DMS53 (cell line): ENCODE measurements around the gene PCDH18.
"Not testable (repeated sequence)": the region's sequence is repeated elsewhere in the genome, so short reads cannot be mapped to it uniquely, and the experiment has no call there.

ENCODE experiments used
- DNase-seq: peaks from one replicate; lab custom pipeline; 2025; lab: John Stamatoyannopoulos, UW

PCDH18 gene

GRCh38 chr4:137529432-137529831, 2.9 kb downstream of the PCDH18 start:
- DNase-seq: no peak

- DNase-seq: no peak
These were observed 3.6 kb downstream of the PCDH18 start for GRCh38 chr4:137528673-137529072.

GRCh38 chr4:137526681-137527080, 5.6 kb downstream of the PCDH18 start:
- no peak for DNase-seq

- DNase-seq: no peak
These were observed 7.4 kb downstream of the PCDH18 start for GRCh38 chr4:137524725-137525369.

- DNase-seq: no peak
These were observed 9.0 kb downstream of the PCDH18 start for GRCh38 chr4:137523329-137523728.

- no peak for DNase-seq
These were observed 11.2 kb downstream of the PCDH18 start for GRCh38 chr4:137521053-137521452.

- no peak for DNase-seq
These were observed 12.9 kb downstream of the PCDH18 start for GRCh38 chr4:137519406-137519805.

- not testable (repeated sequence) for DNase-seq
These were observed 15.0 kb downstream of the PCDH18 start for GRCh38 chr4:137517323-137517722.

- no peak for DNase-seq
These were observed 17.7 kb downstream of the PCDH18 start for GRCh38 chr4:137514406-137515111.

GRCh38 chr4:137510557-137511265, 21.6 kb downstream of the PCDH18 start:
- peak; percentile 79 for DNase-seq

- no peak for DNase-seq
These were observed 22.4 kb downstream of the PCDH18 start for GRCh38 chr4:137509855-137510282.

- no peak for DNase-seq
These were observed 29.8 kb downstream of the PCDH18 start for GRCh38 chr4:137502339-137503129.

- DNase-seq: peak; percentile 24
These were observed 36.0 kb downstream of the PCDH18 start for GRCh38 chr4:137496267-137496666.

GRCh38 chr4:137495578-137495977, 36.7 kb downstream of the PCDH18 start:
- peak; percentile 30 for DNase-seq

GRCh38 chr4:137483313-137483959, 48.9 kb downstream of the PCDH18 start:
- peak; percentile 65 for DNase-seq

- DNase-seq: not testable (repeated sequence)
These were observed 52.6 kb downstream of the PCDH18 start for GRCh38 chr4:137479657-137480056.

GRCh38 chr4:137476345-137476744, 55.9 kb downstream of the PCDH18 start:
- DNase-seq: no peak

GRCh38 chr4:137474711-137475301, 57.5 kb downstream of the PCDH18 start:
- no peak for DNase-seq

GRCh38 chr4:137471895-137472294, 60.4 kb downstream of the PCDH18 start:
- no peak for DNase-seq

- DNase-seq: no peak
These were observed 60.8 kb downstream of the PCDH18 start for GRCh38 chr4:137471461-137471860.

GRCh38 chr4:137470806-137471205, 61.5 kb downstream of the PCDH18 start:
- DNase-seq: no peak
